ENCODE results near the gene CLMN. TPM values are rescaled to one million over a fixed set of nuclear protein-coding genes. Genes with fewer than 3 reads are reported as not detected.

The CLMN gene
- total and polyA plus RNA-seq, 9 of the 15 experiments (the other 6 are each of a cell fraction or from before 2014, with no cell fraction given), result 0.01 to 0.18 (median 0.07) TPM; not detected in 4

GRCh38 chr14:95215094-95215725, 104.5 kb downstream of the CLMN start:
- BruUV-seq (replicated peaks), result no TSS peak
- ChIA-PET CTCF (ENCODE audit: low intra/inter-chr PET ratio) (no interaction called here), POLR2A (no interaction called here)
- no peak overlapping the region for H2AFZ ChIP-seq (ENCODE audit: low read depth, low read length)
- H3K79me2 ChIP-seq (ENCODE audit: control insufficient read depth, insufficient read depth, low read length), result no peaks in the 10 kb centered on the region
- 0% methylated on average over 3 of the region's 3 CpGs for WGBS (ENCODE audit: insufficient coverage, low coverage, missing lambda C conversion rate)
- TF ChIP-seq ZNF212 (CRISPR knock-in tag; IDR thresholded peaks at IDR 0.05), result no peak
- TF ChIP-seq NFRKB (IDR thresholded peaks at IDR 0.05; ENCODE audit: low read depth), result no peak
- no peak for TF ChIP-seq HNRNPH1 (optimal IDR thresholded peaks at IDR 0.05; ENCODE audit: low read depth, low read length)
- no peak for TF ChIP-seq PHB2 (IDR thresholded peaks at IDR 0.05; ENCODE audit: low read depth)
- TF ChIP-seq THRA (IDR thresholded peaks at IDR 0.05), result no peak
- TF ChIP-seq CSDE1 (IDR thresholded peaks at IDR 0.05), result no peak
- no peak for TF ChIP-seq MLLT1 (IDR thresholded peaks at IDR 0.05)
- no peak for TF ChIP-seq SMARCA5 (IDR thresholded peaks at IDR 0.05)
- no peak for TF ChIP-seq MTA2 (IDR thresholded peaks at IDR 0.05; ENCODE audit: low read depth)
- no peak for TF ChIP-seq MITF (IDR thresholded peaks at IDR 0.05)
- no peak for TF ChIP-seq MXD1 (CRISPR knock-in tag; IDR thresholded peaks at IDR 0.05; ENCODE audit: borderline replicate concordance, poor library complexity, severe bottlenecking)
- no peak for TF ChIP-seq ILF3 (IDR thresholded peaks at IDR 0.05; ENCODE audit: borderline replicate concordance)
- no peak for TF ChIP-seq ZNF384 (IDR thresholded peaks at IDR 0.05; ENCODE audit: low read depth, low read length)
- FAIRE-seq (no peak), DNase-seq (ENCODE audit: extremely low read depth in 1 of 4, low spot score in 3 of 4) (no peak), ATAC-seq (no peak)
- in situ Hi-C loops (cut with MboI) (no loop called here), intact Hi-C loops (cut with micrococcal nuclease) (no loop called here)
- H3K4me1 ChIP-seq (replicated peaks in 1 of 2; ENCODE audit: control insufficient read depth in 2 of 2, insufficient read depth in 2 of 2, low read length in 2 of 2), result no peaks in the 10 kb centered on the region
- no peak overlapping the region for H3K4me2 ChIP-seq (ENCODE audit: insufficient read depth, low read length)
- no peak overlapping the region for H3K4me3 ChIP-seq
- no peak overlapping the region for H3K27ac ChIP-seq (ENCODE audit: extremely low read depth, low read depth, low read length)
- H4K20me1 ChIP-seq (replicated peaks; ENCODE audit: control insufficient read depth, insufficient read depth, low read length), result no peaks in the 10 kb centered on the region
- H3K9ac ChIP-seq (ENCODE audit: insufficient read depth in 1 of 2, low read depth in 2 of 2, low read length in 2 of 2), result no peak overlapping the region
- H3K9me3 ChIP-seq (replicated peaks; ENCODE audit: control insufficient read depth, insufficient read depth, low read depth, low read length), result no peaks in the 10 kb centered on the region
- peaks cover 0 to 31% of the 10 kb centered on the region in 2 experiments; a peak in 4 of 5 replicates for H3K27me3 ChIP-seq (ENCODE audit: control insufficient read depth in 2 of 2, insufficient read depth in 2 of 2, low read length in 2 of 2)
- H3K36me3 ChIP-seq (ENCODE audit: control insufficient read depth, insufficient read depth, low read length), result no peaks in the 10 kb centered on the region
- H3K9me1 ChIP-seq (ENCODE audit: control insufficient read depth, insufficient read depth, low read length), result no peaks in the 10 kb centered on the region

All from K562 (cell line).